HepG2 (cell line): ENCODE results near the gene KLHL35. TPM values are rescaled to one million over a fixed set of nuclear protein-coding genes. Genes with fewer than 3 reads are reported as not detected.
A peak's percentile ranks its signal among the peaks of the same experiment; 100 is the strongest.

Source experiments
- CREM ChIP-seq, 2 experiments: sonication (generic) in 1 of 2; formaldehyde crosslinking in 1 of 2; IDR thresholded peaks; 2 replicates each; pipeline versions ENCODE4 v1.4.0 to v1.6.1; 2016 to 2020; ENCODE audit warnings: antibody characterized with exemption in 1 of 2, mild to moderate bottlenecking in 1 of 2, missing genetic modification reagents in 1 of 2
- EP300 ChIP-seq, 3 experiments: sonication (generic) in 1 of 3; formaldehyde crosslinking in 1 of 3; IDR thresholded peaks; 2 replicates each; pipeline versions ENCODE4 v1.5.1 to v1.6.1; 2011 to 2020; ENCODE audit warnings: low read depth in 2 of 3, low read length in 2 of 3, borderline replicate concordance in 1 of 3, improper control_type of control experiment in 1 of 3, mild to moderate bottlenecking in 1 of 3, missing genetic modification reagents in 1 of 3, moderate library complexity in 1 of 3
- FOXM1 ChIP-seq: sonication (generic); formaldehyde crosslinking; IDR thresholded peaks from 2 replicates; pipeline ENCODE4 v1.5.0; 2020; ENCODE audit warnings: missing genetic modification reagents
- HDAC6 ChIP-seq: fragments of 200-600 bp; sonication (generic); IDR thresholded peaks from 2 replicates; pipeline ENCODE4 v1.7.0; 2017; ENCODE audit warnings: mild to moderate bottlenecking, antibody characterized with exemption, low read length, low read depth
- HOXA3 ChIP-seq: sonication (generic); formaldehyde crosslinking; IDR thresholded peaks from 2 replicates; pipeline ENCODE4 v1.5.0; 2020; ENCODE audit warnings: missing genetic modification reagents
- KDM1A ChIP-seq: IDR thresholded peaks from 2 replicates; pipeline ENCODE4 v1.6.1; 2016; ENCODE audit warnings: missing compliant biosample characterization
- KIAA2018 ChIP-seq: sonication (generic); formaldehyde crosslinking; IDR thresholded peaks from 2 replicates; pipeline ENCODE4 v1.5.0; 2020; ENCODE audit warnings: mild to moderate bottlenecking, missing genetic modification reagents, borderline replicate concordance
- MAFG ChIP-seq: sonication (generic); formaldehyde crosslinking; IDR thresholded peaks from 2 replicates; pipeline ENCODE4 v1.5.1; 2020; ENCODE audit warnings: mild to moderate bottlenecking, missing genetic modification reagents
- PHB2 ChIP-seq: fragments of 450-650 bp; IDR thresholded peaks from 2 replicates; pipeline ENCODE4 v1.6.1; 2018; ENCODE audit not compliant: partially characterized antibody
- RBM22 ChIP-seq: fragments of 200-400 bp; formaldehyde crosslinking; optimal IDR thresholded peaks from 2 replicates; pipeline ENCODE3; 2017; ENCODE audit warnings: mild to moderate bottlenecking, low read length, moderate library complexity
- SMAD1 ChIP-seq: sonication (generic); formaldehyde crosslinking; IDR thresholded peaks from 2 replicates; pipeline ENCODE4 v1.4.0; 2020; ENCODE audit warnings: missing genetic modification reagents, low read depth, mild to moderate bottlenecking, borderline replicate concordance
- SP1 ChIP-seq, 2 experiments: fragments of 450-650 bp in 1 of 2; sonication (generic) in 1 of 2; formaldehyde crosslinking in 1 of 2; IDR thresholded peaks; 2 replicates each; pipeline versions ENCODE4 v1.4.0 to v1.6.1; 2016 to 2020; ENCODE audit warnings: missing genetic modification reagents in 1 of 2
- SRF ChIP-seq: IDR thresholded peaks from 2 replicates; pipeline ENCODE4 v1.6.1; 2011; ENCODE audit warnings: mild to moderate bottlenecking, low read depth, low read length, moderate library complexity
- STAT5B ChIP-seq: sonication (generic); formaldehyde crosslinking; IDR thresholded peaks from 2 replicates; pipeline ENCODE4 v1.4.0; 2020; ENCODE audit warnings: missing genetic modification reagents
- ZBTB8A ChIP-seq: sonication (generic); formaldehyde crosslinking; IDR thresholded peaks from 2 replicates; pipeline ENCODE4 v1.4.0; 2020; ENCODE audit warnings: mild to moderate bottlenecking, low read depth, missing genetic modification reagents, borderline replicate concordance
- ZFP36L1 ChIP-seq: sonication (generic); formaldehyde crosslinking; IDR thresholded peaks from 2 replicates; pipeline ENCODE4 v1.8.0; 2022; ENCODE audit warnings: mild to moderate bottlenecking, missing genetic modification reagents, moderate library complexity
- ZMYM2 ChIP-seq: sonication (generic); formaldehyde crosslinking; IDR thresholded peaks from 2 replicates; pipeline ENCODE4 v1.8.0; 2022; ENCODE audit warnings: mild to moderate bottlenecking, missing genetic modification reagents
- ZNF138 ChIP-seq: sonication (generic); formaldehyde crosslinking; IDR thresholded peaks from 2 replicates; pipeline ENCODE4 v1.5.0; 2020; ENCODE audit warnings: mild to moderate bottlenecking, low read depth, missing genetic modification reagents
- ZNF180 ChIP-seq: sonication (generic); formaldehyde crosslinking; IDR thresholded peaks from 2 replicates; pipeline ENCODE4 v1.4.0; 2020; ENCODE audit warnings: low read depth, missing genetic modification reagents, borderline replicate concordance
- ZNF253 ChIP-seq: sonication (generic); formaldehyde crosslinking; IDR thresholded peaks from 2 replicates; pipeline ENCODE4 v1.8.0; 2022; ENCODE audit warnings: mild to moderate bottlenecking, missing genetic modification reagents, borderline replicate concordance
- ZNF563 ChIP-seq: sonication (generic); formaldehyde crosslinking; IDR thresholded peaks from 2 replicates; pipeline ENCODE4 v1.8.0; 2022; ENCODE audit warnings: mild to moderate bottlenecking, moderate library complexity, missing genetic modification reagents
- polyA plus RNA-seq, 8 experiments: library from polyadenylated mRNA; depleted of rRNA in 3 of 8; stranded (reverse) in 7 of 8; unstranded in 1 of 8; fragments of >200 nt; fragmentation: Illumina TruSeq in 4 of 8; extraction: Trizol in 4 of 8; gene quantifications; 2 replicates each; pipeline versions ENCODE4 v1.2.1 to v1.2.3, GENCODE V29; 2011 to 2016; ENCODE audit warnings: low read depth in 4 of 8, missing spikeins in 1 of 8, mixed read lengths in 1 of 8; ENCODE audit not compliant: insufficient read depth in 1 of 8
- total RNA-seq, 5 experiments: library from RNA; depleted of rRNA; stranded (reverse); fragments of >200 nt; fragmentation: Illumina TruSeq; extraction: Trizol; gene quantifications; 2 replicates each; pipeline ENCODE4 v1.2.3, GENCODE V29; 2016; ENCODE audit warnings: low read depth in 1 of 5

KLHL35 gene
- total and polyA plus RNA-seq, 2 of the 13 experiments (the other 11 are each of a cell fraction or from before 2014, with no cell fraction given), result not detected

- no peak for TF ChIP-seq ZMYM2
- TF ChIP-seq ZNF253, result no peak
- peak; percentile 98 for TF ChIP-seq CREM (IDR thresholded peaks at IDR 0.05)
- TF ChIP-seq CREM (CRISPR knock-in tag; IDR thresholded peaks at IDR 0.05), result peak; percentile 59; the same call in 1 of the 2 replicates
- 0 out of 4 replicates have a peak, but pooled peaks of 1 of the 2 experiments have one; percentile 5 for TF ChIP-seq EP300 (IDR thresholded peaks at IDR 0.05; ENCODE audit: low read depth in 2 of 2, low read length in 2 of 2)
- peak; percentile 39; the same call in 1 of the 2 replicates for TF ChIP-seq EP300 (CRISPR knock-in tag; IDR thresholded peaks at IDR 0.05; ENCODE audit: borderline replicate concordance)
- no peak for TF ChIP-seq ZBTB8A (CRISPR knock-in tag)
- no peak for TF ChIP-seq STAT5B (CRISPR knock-in tag)
- no peak for TF ChIP-seq FOXM1 (CRISPR knock-in tag)
- 0 out of 2 replicates have a peak, but pooled peaks have one; percentile 32 for TF ChIP-seq SRF
- TF ChIP-seq RBM22, result peak; percentile 28
- TF ChIP-seq PHB2, result no peak
- TF ChIP-seq ZNF563 (CRISPR knock-in tag), result peak; percentile 93
- peak; percentile 96 for TF ChIP-seq HOXA3
- no peak for TF ChIP-seq SMAD1 (CRISPR knock-in tag)
- no peak for TF ChIP-seq KDM1A
- TF ChIP-seq ZNF180 (CRISPR knock-in tag), result 0 out of 2 replicates have a peak, but pooled peaks have one; percentile 39
- TF ChIP-seq ZFP36L1, result no peak; the same call in 1 of the 2 replicates
- TF ChIP-seq HDAC6, result no peak
- TF ChIP-seq ZNF138 (CRISPR knock-in tag), result peak; percentile 61; the same call in 1 of the 2 replicates
- TF ChIP-seq MAFG (CRISPR knock-in tag), result no peak
- TF ChIP-seq SP1 (IDR thresholded peaks at IDR 0.05), result no peak
- peak; percentile 43; the same call in 1 of the 2 replicates for TF ChIP-seq SP1 (CRISPR knock-in tag; IDR thresholded peaks at IDR 0.05)
- TF ChIP-seq KIAA2018 (CRISPR knock-in tag), result 0 out of 2 replicates have a peak, but pooled peaks have one; percentile 14
Observed at GRCh38 chr11:75399344-75400145, 33.5 kb downstream of the KLHL35 start, which contains the start of gene RPS3 (continued).
